K562 (cell line): ENCODE measurements around the gene FAM78A. TPM values are rescaled to one million over a fixed set of nuclear protein-coding genes. Genes with fewer than 3 reads are reported as not detected.

Experiments used
- ATAC-seq: fragments of 200-7000 bp; cut with Tn5 transposase; 3 replicates; pipeline ENCODE4 v1.9.1; 2020; ENCODE audit warnings: moderate library complexity
- BruUV-seq: library from RNA; stranded (reverse); fragments of 400-500 nt; replicated peaks from 2 replicates; lab custom pipeline; 2021; lab: Mats Ljungman, UMichigan
- CTCF ChIA-PET: fragments of 300-600 bp; formaldehyde crosslinking; extraction: SDS; loops from one replicate; lab custom pipeline; 2021; ENCODE audit warnings: low intra/inter-chr PET ratio; lab: Yijun Ruan, JAX
- POLR2A ChIA-PET: fragments of 300-600, 350-650 bp; sonication (Branson Sonifier 250); formaldehyde crosslinking; extraction: SDS; loops from one replicate; lab custom pipeline; 2021; ENCODE audit warnings: antibody characterized with exemption, inconsistent platforms; lab: Yijun Ruan, JAX
- DNase-seq, 4 experiments: peaks; one replicate each; pipeline versions ENCODE4 v3.0.0 to v3.0.0-alpha.2; 2011 to 2018; ENCODE audit warnings: low spot score in 3 of 4, mixed read lengths in 3 of 4; ENCODE audit errors: extremely low read depth in 1 of 4
- FAIRE-seq: peaks from 2 replicates; lab custom pipeline; 2011; peaks lifted over from hg19 to GRCh38; lab: Jason Lieb, UNC
- H2AFZ ChIP-seq: 2 replicates; pipeline ENCODE4 v1.6.0; 2011; ENCODE audit warnings: low read depth, low read length, control low read depth, inconsistent platforms
- H3K27ac ChIP-seq: fragments of 200-600 bp; 3 replicates; pipeline ENCODE4 v1.8.0; 2011; ENCODE audit warnings: low read depth, mild to moderate bottlenecking, control low read depth, inconsistent platforms, low read length, moderate library complexity, mixed read lengths; ENCODE audit errors: extremely low read depth
- H3K27me3 ChIP-seq, 2 experiments: fragments of 300-600 bp in 1 of 2; 2 replicates in 1 of 2; 3 replicates in 1 of 2; pipeline versions ENCODE4 v1.6.0 to v1.8.0; 2011; ENCODE audit warnings: inconsistent platforms in 2 of 2, low read length in 2 of 2, mild to moderate bottlenecking in 1 of 2, mixed read lengths in 1 of 2, moderate library complexity in 1 of 2; ENCODE audit not compliant: control insufficient read depth in 2 of 2, insufficient read depth in 2 of 2
- H3K36me3 ChIP-seq: fragments of 300-600 bp; 3 replicates; pipeline ENCODE4 v1.8.0; 2011; ENCODE audit warnings: mild to moderate bottlenecking, low read length, inconsistent platforms; ENCODE audit not compliant: control insufficient read depth, insufficient read depth
- H3K4me1 ChIP-seq, 2 experiments: fragments of 200-600 bp in 1 of 2; replicated peaks in 1 of 2; 2 replicates in 1 of 2; 3 replicates in 1 of 2; pipeline versions ENCODE4 v1.5.1 to v1.8.0; 2011; ENCODE audit warnings: inconsistent platforms in 2 of 2, low read length in 2 of 2, mild to moderate bottlenecking in 1 of 2, mixed read lengths in 1 of 2, moderate library complexity in 1 of 2; ENCODE audit not compliant: control insufficient read depth in 2 of 2, insufficient read depth in 2 of 2
- H3K4me2 ChIP-seq: 2 replicates; pipeline ENCODE4 v1.6.1; 2011; ENCODE audit warnings: low read length, control low read depth, inconsistent platforms, mixed read lengths; ENCODE audit not compliant: insufficient read depth
- H3K4me3 ChIP-seq: fragments of 200-600 bp; sonication (generic), shearing (Covaris generic); 2 replicates; pipeline ENCODE4 v1.5.1; 2016; ENCODE audit warnings: control low read depth, inconsistent platforms
- H3K79me2 ChIP-seq: fragments of 200-600 bp; 3 replicates; pipeline ENCODE4 v1.8.0; 2011; ENCODE audit warnings: low read length, inconsistent platforms; ENCODE audit not compliant: control insufficient read depth, insufficient read depth
- H3K9ac ChIP-seq, 2 experiments: 2 replicates each; pipeline versions ENCODE4 v1.6.0 to v1.6.1; 2011; ENCODE audit warnings: low read depth in 2 of 2, low read length in 2 of 2, control low read depth in 1 of 2, inconsistent platforms in 1 of 2, mild to moderate bottlenecking in 1 of 2, mixed read lengths in 1 of 2; ENCODE audit not compliant: insufficient read depth in 1 of 2
- H3K9me1 ChIP-seq: one replicate; pipeline ENCODE4 v1.6.0; 2011; ENCODE audit warnings: inconsistent platforms, mild to moderate bottlenecking, low read length, moderate library complexity; ENCODE audit not compliant: control insufficient read depth, insufficient read depth
- H3K9me3 ChIP-seq: replicated peaks from 2 replicates; pipeline ENCODE4 v1.5.1; 2011; ENCODE audit warnings: low read depth, low read length, inconsistent platforms; ENCODE audit not compliant: control insufficient read depth, insufficient read depth
- H4K20me1 ChIP-seq: replicated peaks from 2 replicates; pipeline ENCODE4 v1.6.1; 2011; ENCODE audit warnings: low read length, inconsistent platforms, mixed read lengths; ENCODE audit not compliant: control insufficient read depth, insufficient read depth
- BMI1 ChIP-seq: fragments of 150-350 bp; IDR thresholded peaks from 2 replicates; pipeline ENCODE4 v1.6.1; 2014; ENCODE audit warnings: low read length
- CEBPG ChIP-seq, 3 experiments: fragments of 200-800 bp in 1 of 3; sonication (Bioruptor generic) in 1 of 3; sonication (generic) in 1 of 3; formaldehyde crosslinking in 1 of 3; IDR thresholded peaks in 2 of 3; conservative IDR thresholded peaks in 1 of 3; 2 replicates each; pipeline versions ENCODE4 v1.6.1 to v1.8.0; 2016 to 2022; ENCODE audit warnings: missing compliant biosample characterization in 2 of 3, missing genetic modification characterization in 2 of 3, mild to moderate bottlenecking in 1 of 3, missing genetic modification reagents in 1 of 3
- HMGXB4 ChIP-seq: sonication (generic); formaldehyde crosslinking; IDR thresholded peaks from 2 replicates; pipeline ENCODE4 v1.8.1; 2023; ENCODE audit warnings: mild to moderate bottlenecking, missing genetic modification reagents
- ZNF124 ChIP-seq: sonication (generic); formaldehyde crosslinking; IDR thresholded peaks from 2 replicates; pipeline ENCODE4 v1.8.1; 2022; ENCODE audit warnings: missing genetic modification reagents
- ZNF232 ChIP-seq: sonication (generic); formaldehyde crosslinking; IDR thresholded peaks from 2 replicates; pipeline ENCODE4 v1.8.0; 2022; ENCODE audit warnings: mild to moderate bottlenecking, missing genetic modification reagents
- ZNF384 ChIP-seq: IDR thresholded peaks from 2 replicates; pipeline ENCODE4 v1.6.1; 2012; ENCODE audit warnings: low read depth, low read length, improper control_type of control experiment
- WGBS: fragments of 100-300 bp; shearing (Covaris generic); methylation state at CpG from one replicate; pipeline ENCODE4 v1.1.6; 2016; ENCODE audit warnings: low coverage, mixed read lengths; ENCODE audit not compliant: insufficient coverage; ENCODE audit errors: missing lambda C conversion rate; 5-methylcytosine and 5-hydroxymethylcytosine counted together
- in situ Hi-C: fragments of 300-500 bp; cut with MboI; formaldehyde crosslinking; loops from 4 replicates; pipeline ENCODE4 v1.15.0; 2018; ENCODE audit warnings: inconsistent platforms, mixed read lengths
- intact Hi-C: fragments of 100-400 bp; cut with micrococcal nuclease; formaldehyde crosslinking; loops from 2 replicates; pipeline ENCODE4 v1.14.2; 2022
- polyA plus RNA-seq, 8 experiments: library from polyadenylated mRNA; depleted of rRNA in 4 of 8; stranded (reverse) in 5 of 8; unstranded in 3 of 8; fragments of >200 nt; fragmentation: Nextera tagmentation in 2 of 8; fragmentation: Illumina TruSeq in 1 of 8; extraction: Ambion mirVana in 2 of 8; extraction: Trizol in 1 of 8; gene quantifications; 2 replicates each; pipeline versions ENCODE4 v1.2.1 to v1.2.3, GENCODE V29; 2011 to 2014; ENCODE audit warnings: inconsistent platforms in 1 of 8, missing spikeins in 1 of 8
- total RNA-seq, 7 experiments: library from RNA; depleted of rRNA in 6 of 7; stranded (reverse); fragments of >200 nt in 6 of 7; fragmentation: Illumina TruSeq in 2 of 7; extraction: Trizol in 2 of 7; gene quantifications; 2 replicates each; pipeline versions ENCODE4 v1.2.1 to v1.2.3, GENCODE V29; 2011 to 2021; ENCODE audit warnings: low replicate concordance in 1 of 7

Gene FAM78A
- total and polyA plus RNA-seq, 9 of the 15 experiments (the other 6 are each of a cell fraction or from before 2014, with no cell fraction given): 0.56 to 103 (median 55.2) TPM

GRCh38 chr9:131262327-131263032 is 13.8 kb downstream of the FAM78A start:
- no TSS peak for BruUV-seq
- Histone ChIP-seq H3K27me3 (peaks cover 0 to 9% of the 10 kb centered on the region in 2 experiments; a peak in 2 of 5 replicates), H3K9me3 (no peaks in the 10 kb centered on the region), H3K27ac (no peak overlapping the region), H3K4me2 (no peak overlapping the region), H3K4me1 (peaks cover 0 to 49% of the 10 kb centered on the region in 2 experiments; a peak in 3 of 5 replicates), H3K9ac (no peak overlapping the region), H3K79me2 (peaks cover 43% of the 10 kb centered on the region), H3K9me1 (peaks cover 19% of the 10 kb centered on the region), H2AFZ (no peak overlapping the region), H4K20me1 (peaks cover 27% of the 10 kb centered on the region), H3K36me3 (peaks cover 90% of the 10 kb centered on the region), H3K4me3 (no peak overlapping the region)
- FAIRE-seq (peak; percentile 56), DNase-seq (peak in 1 of 4 experiments; percentile 9), ATAC-seq (no peak)
- TF ChIP-seq BMI1: no peak
- TF ChIP-seq HMGXB4 (CRISPR knock-in tag): 0 out of 2 replicates have a peak, but pooled peaks have one; percentile 53
- peak; percentile 54; the same call in 1 of the 2 replicates for TF ChIP-seq ZNF384
- no peak for TF ChIP-seq ZNF232
- TF ChIP-seq CEBPG (CRISPR knock-in tag; IDR thresholded peaks at IDR 0.05): no peak
- TF ChIP-seq CEBPG (tag; conservative IDR thresholded peaks at IDR 0.05 in 1 of 2, IDR thresholded peaks at IDR 0.05 in 1 of 2): no peak
- TF ChIP-seq ZNF124 (CRISPR knock-in tag): no peak
- ChIA-PET CTCF (no interaction called here), POLR2A (interaction anchor here (0.6 to 17.3 kb wide), 5 partner anchors 8 to 82 kb away, joined by 3 to 338 read pairs (median 88); partner anchors contain the start of gene FAM78A)
- in situ Hi-C loops (no loop called here), intact Hi-C loops (no loop called here)
- 64% methylated on average over 13 of the region's 13 CpGs for WGBS
